OCI-LY1 (cell line): ENCODE results near the gene TRIM62.

Source experiments
- EZH2 ChIP-seq: fragments of 200-600 bp; sonication (generic), shearing (Covaris generic); IDR thresholded peaks from 2 replicates; pipeline ENCODE4 v1.8.0; 2017; ENCODE audit warnings: borderline replicate concordance, mixed run types, mild to moderate bottlenecking, antibody characterized with exemption, low read length, moderate library complexity, mixed read lengths
- TF ChIP-seq, protein P1 (sequence below): fragments of 200-600 bp; sonication (generic), shearing (Covaris generic); IDR thresholded peaks from 2 replicates; pipeline ENCODE4 v1.5.1; 2017; ENCODE audit warnings: mild to moderate bottlenecking, antibody characterized with exemption, low read length, moderate library complexity, mixed read lengths

DNA sequence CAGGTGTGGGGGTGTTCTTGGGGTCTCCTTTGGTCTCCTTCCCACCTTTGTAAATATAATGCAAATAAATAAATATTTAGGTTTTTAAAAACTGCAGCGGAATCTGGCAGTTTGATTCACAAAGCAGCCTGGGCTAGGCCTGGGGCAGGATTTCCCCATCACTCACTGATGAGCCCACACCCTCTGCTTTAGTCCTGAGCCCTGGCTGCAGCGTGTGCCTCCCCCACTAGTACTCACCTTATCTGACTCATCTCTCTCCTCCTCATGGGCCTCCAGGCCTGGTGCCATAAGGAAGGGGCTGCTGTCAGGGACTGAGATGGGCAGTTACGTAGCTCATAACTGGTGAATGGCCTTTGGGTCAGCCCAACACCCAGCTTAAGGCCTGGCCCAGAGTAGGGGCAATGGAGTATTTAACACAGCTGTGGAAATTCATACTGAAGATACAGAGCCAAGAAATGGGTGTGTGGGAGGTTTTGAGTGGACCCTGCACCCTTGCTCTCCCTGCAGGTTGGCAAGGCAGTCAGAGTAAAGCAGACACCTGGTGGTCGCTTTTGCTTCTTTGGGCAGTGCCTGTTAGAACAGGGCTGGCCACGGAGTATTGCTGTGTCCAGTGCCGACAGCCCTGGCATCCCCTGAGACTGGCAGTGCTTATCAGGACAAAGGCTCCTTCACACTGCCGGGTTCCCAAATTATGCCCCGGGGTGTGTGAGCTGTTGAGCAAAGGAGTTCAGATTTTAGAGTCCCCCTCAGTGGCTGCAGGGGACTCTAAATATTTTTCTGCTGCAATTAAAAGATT, 61.2 kb downstream of the TRIM62 start:
- no peak for TF ChIP-seq EZH2
- TF ChIP-seq, protein P1, sequence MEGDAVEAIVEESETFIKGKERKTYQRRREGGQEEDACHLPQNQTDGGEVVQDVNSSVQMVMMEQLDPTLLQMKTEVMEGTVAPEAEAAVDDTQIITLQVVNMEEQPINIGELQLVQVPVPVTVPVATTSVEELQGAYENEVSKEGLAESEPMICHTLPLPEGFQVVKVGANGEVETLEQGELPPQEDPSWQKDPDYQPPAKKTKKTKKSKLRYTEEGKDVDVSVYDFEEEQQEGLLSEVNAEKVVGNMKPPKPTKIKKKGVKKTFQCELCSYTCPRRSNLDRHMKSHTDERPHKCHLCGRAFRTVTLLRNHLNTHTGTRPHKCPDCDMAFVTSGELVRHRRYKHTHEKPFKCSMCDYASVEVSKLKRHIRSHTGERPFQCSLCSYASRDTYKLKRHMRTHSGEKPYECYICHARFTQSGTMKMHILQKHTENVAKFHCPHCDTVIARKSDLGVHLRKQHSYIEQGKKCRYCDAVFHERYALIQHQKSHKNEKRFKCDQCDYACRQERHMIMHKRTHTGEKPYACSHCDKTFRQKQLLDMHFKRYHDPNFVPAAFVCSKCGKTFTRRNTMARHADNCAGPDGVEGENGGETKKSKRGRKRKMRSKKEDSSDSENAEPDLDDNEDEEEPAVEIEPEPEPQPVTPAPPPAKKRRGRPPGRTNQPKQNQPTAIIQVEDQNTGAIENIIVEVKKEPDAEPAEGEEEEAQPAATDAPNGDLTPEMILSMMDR: no peak
